ENCODE measurements around the gene PARVG. TPM values are rescaled to one million over a fixed set of nuclear protein-coding genes. Genes with fewer than 3 reads are reported as not detected.

The PARVG gene
- total RNA-seq, 2 donors from 2014 or later: 89.1 to 94.7 TPM

GRCh38 chr22:44144046-44144569 lies 36.6 kb upstream of the PARVG start:
- ATAC-seq (no peak), DNase-seq (no peak)
- no peak overlapping the region for H3K27ac Mint-ChIP-seq
- no peaks in the 10 kb centered on the region for H3K27me3 Mint-ChIP-seq
- peaks cover 4% of the 10 kb centered on the region for H3K36me3 Mint-ChIP-seq (ENCODE audit: low read depth)
- no peaks in the 10 kb centered on the region for H3K9me3 ChIP-seq (ENCODE audit: control insufficient read depth, low read length, poor library complexity, severe bottlenecking)
- peaks cover 7% of the 10 kb centered on the region for H3K4me1 Mint-ChIP-seq
- no peak overlapping the region for H3K4me3 Mint-ChIP-seq

GRCh38 chr22:44145544-44145943 lies 35.2 kb upstream of the PARVG start:
- peaks cover 4% of the 10 kb centered on the region for H3K36me3 Mint-ChIP-seq (ENCODE audit: low read depth)
- H3K4me3 Mint-ChIP-seq: no peak overlapping the region
- peaks cover 7% of the 10 kb centered on the region for H3K4me1 Mint-ChIP-seq
- H3K27me3 Mint-ChIP-seq: no peaks in the 10 kb centered on the region
- H3K27ac Mint-ChIP-seq: no peak overlapping the region
- no peak for ATAC-seq
- DNase-seq: no peak
- H3K9me3 ChIP-seq (ENCODE audit: control insufficient read depth, low read length, poor library complexity, severe bottlenecking): no peaks in the 10 kb centered on the region

GRCh38 chr22:44146088-44146861 lies 34.5 kb upstream of the PARVG start:
- no peak for ATAC-seq
- no peak overlapping the region for H3K27ac Mint-ChIP-seq
- H3K27me3 Mint-ChIP-seq: no peaks in the 10 kb centered on the region
- H3K4me1 Mint-ChIP-seq: peaks cover 10% of the 10 kb centered on the region
- no peaks in the 10 kb centered on the region for H3K9me3 ChIP-seq (ENCODE audit: control insufficient read depth, low read length, poor library complexity, severe bottlenecking)
- no peak overlapping the region for H3K4me3 Mint-ChIP-seq
- H3K36me3 Mint-ChIP-seq (ENCODE audit: low read depth): peaks cover 4% of the 10 kb centered on the region
- DNase-seq: no peak

GRCh38 chr22:44147008-44147645 lies 33.6 kb upstream of the PARVG start:
- H3K27ac Mint-ChIP-seq: peak overlapping the region; percentile 19
- H3K36me3 Mint-ChIP-seq (ENCODE audit: low read depth): peaks cover 4% of the 10 kb centered on the region
- H3K4me3 Mint-ChIP-seq: no peak overlapping the region

GRCh38 chr22:44147821-44148574 lies 32.7 kb upstream of the PARVG start:
- Mint-ChIP-seq H3K27ac (no peak overlapping the region), H3K27me3 (no peaks in the 10 kb centered on the region), H3K4me3 (no peak overlapping the region), H3K4me1 (peaks cover 10% of the 10 kb centered on the region), H3K36me3 (ENCODE audit: low read depth) (peaks cover 4% of the 10 kb centered on the region)
- ATAC-seq (no peak), DNase-seq (no peak)
- no peaks in the 10 kb centered on the region for H3K9me3 ChIP-seq (ENCODE audit: control insufficient read depth, low read length, poor library complexity, severe bottlenecking)

More at GRCh38 chr22:44147008-44147645, 33.6 kb upstream of the PARVG start:
- DNase-seq (no peak), ATAC-seq (no peak)
- Mint-ChIP-seq H3K4me1 (peaks cover 10% of the 10 kb centered on the region), H3K27me3 (no peaks in the 10 kb centered on the region)
- H3K9me3 ChIP-seq (ENCODE audit: control insufficient read depth, low read length, poor library complexity, severe bottlenecking): no peaks in the 10 kb centered on the region

- peaks cover 2% of the 10 kb centered on the region for H3K36me3 Mint-ChIP-seq (ENCODE audit: low read depth)
- H3K9me3 ChIP-seq (ENCODE audit: control insufficient read depth, low read length, poor library complexity, severe bottlenecking): no peaks in the 10 kb centered on the region
- peaks cover 3% of the 10 kb centered on the region for H3K4me1 Mint-ChIP-seq
- no peak for ATAC-seq
- DNase-seq: no peak
- H3K4me3 Mint-ChIP-seq: no peak overlapping the region
- no peak overlapping the region for H3K27ac Mint-ChIP-seq
- no peaks in the 10 kb centered on the region for H3K27me3 Mint-ChIP-seq
Measured at GRCh38 chr22:44151676-44152075, 29.0 kb upstream of the PARVG start.

GRCh38 chr22:44153710-44154109 lies 27.0 kb upstream of the PARVG start:
- no peak for DNase-seq
- Mint-ChIP-seq H3K36me3 (ENCODE audit: low read depth) (no peaks in the 10 kb centered on the region), H3K4me1 (peaks cover 3% of the 10 kb centered on the region), H3K27ac (no peak overlapping the region), H3K27me3 (no peaks in the 10 kb centered on the region), H3K4me3 (no peak overlapping the region)
- ATAC-seq: no peak
- H3K9me3 ChIP-seq (ENCODE audit: control insufficient read depth, low read length, poor library complexity, severe bottlenecking): no peaks in the 10 kb centered on the region

GRCh38 chr22:44154436-44154942 lies 26.2 kb upstream of the PARVG start:
- no peak for DNase-seq
- Mint-ChIP-seq H3K4me1 (peaks cover 5% of the 10 kb centered on the region), H3K36me3 (ENCODE audit: low read depth) (peaks cover 2% of the 10 kb centered on the region), H3K27me3 (no peaks in the 10 kb centered on the region), H3K27ac (no peak overlapping the region), H3K4me3 (no peak overlapping the region)
- H3K9me3 ChIP-seq (ENCODE audit: control insufficient read depth, low read length, poor library complexity, severe bottlenecking): no peaks in the 10 kb centered on the region
- no peak for ATAC-seq

GRCh38 chr22:44155115-44155514 lies 25.6 kb upstream of the PARVG start:
- H3K36me3 Mint-ChIP-seq (ENCODE audit: low read depth): peaks cover 2% of the 10 kb centered on the region
- H3K9me3 ChIP-seq (ENCODE audit: control insufficient read depth, low read length, poor library complexity, severe bottlenecking): no peaks in the 10 kb centered on the region
- no peaks in the 10 kb centered on the region for H3K27me3 Mint-ChIP-seq
- no peak for DNase-seq
- H3K4me1 Mint-ChIP-seq: peaks cover 5% of the 10 kb centered on the region
- ATAC-seq: no peak
- H3K27ac Mint-ChIP-seq: no peak overlapping the region
- H3K4me3 Mint-ChIP-seq: no peak overlapping the region

- H3K27me3 Mint-ChIP-seq: no peaks in the 10 kb centered on the region
- no peak overlapping the region for H3K4me3 Mint-ChIP-seq
- peaks cover 2% of the 10 kb centered on the region for H3K36me3 Mint-ChIP-seq (ENCODE audit: low read depth)
- ATAC-seq: no peak
- H3K4me1 Mint-ChIP-seq: peaks cover 5% of the 10 kb centered on the region
- no peak for DNase-seq
- H3K27ac Mint-ChIP-seq: no peak overlapping the region
- H3K9me3 ChIP-seq (ENCODE audit: control insufficient read depth, low read length, poor library complexity, severe bottlenecking): no peaks in the 10 kb centered on the region
Measured at GRCh38 chr22:44157916-44158618, 22.7 kb upstream of the PARVG start.

- no peak overlapping the region for H3K4me3 Mint-ChIP-seq
- peaks cover 5% of the 10 kb centered on the region for H3K4me1 Mint-ChIP-seq
- H3K27ac Mint-ChIP-seq: peak overlapping the region; percentile 14
- H3K36me3 Mint-ChIP-seq (ENCODE audit: low read depth): peaks cover 2% of the 10 kb centered on the region
- DNase-seq (no peak), ATAC-seq (no peak)
- no peaks in the 10 kb centered on the region for H3K27me3 Mint-ChIP-seq
- H3K9me3 ChIP-seq (ENCODE audit: control insufficient read depth, low read length, poor library complexity, severe bottlenecking): no peaks in the 10 kb centered on the region
Measured at GRCh38 chr22:44158816-44159215, 21.9 kb upstream of the PARVG start.

- Mint-ChIP-seq H3K27me3 (no peaks in the 10 kb centered on the region), H3K36me3 (ENCODE audit: low read depth) (peaks cover 2% of the 10 kb centered on the region), H3K4me1 (peaks cover 5% of the 10 kb centered on the region), H3K4me3 (no peak overlapping the region), H3K27ac (peak overlapping the region; percentile 14)
- no peak for DNase-seq
- no peaks in the 10 kb centered on the region for H3K9me3 ChIP-seq (ENCODE audit: control insufficient read depth, low read length, poor library complexity, severe bottlenecking)
- ATAC-seq: no peak
Measured at GRCh38 chr22:44159221-44159620, 21.5 kb upstream of the PARVG start.

All from T-helper 17 cell (primary cell).